MM.1S (cell line): ENCODE measurements around the gene EPHA2.
"Not testable (repeated sequence)": the region's sequence is repeated elsewhere in the genome, so short reads cannot be mapped to it uniquely, and the experiment has no call there.

Experiments
- DNase-seq: peaks from one replicate; pipeline ENCODE4 v3.0.0-alpha.2; 2015
- H2AFZ ChIP-seq: fragments of 300-600 bp; sonication (generic); 2 replicates; pipeline ENCODE4 v1.6.0; 2016; ENCODE audit warnings: antibody characterized with exemption, low read length
- H3F3A ChIP-seq: fragments of 300-600 bp; sonication (generic); 2 replicates; pipeline ENCODE4 v1.6.1; 2016; ENCODE audit warnings: mild to moderate bottlenecking, antibody characterized with exemption, low read length, moderate library complexity, mixed read lengths; ENCODE audit not compliant: insufficient read depth
- H3K27ac ChIP-seq: fragments of 300-600 bp; sonication (generic); 2 replicates; pipeline ENCODE4 v1.5.1; 2016; ENCODE audit warnings: mild to moderate bottlenecking, low read length
- H3K27me3 ChIP-seq: fragments of 300-600 bp; sonication (generic); replicated peaks from 2 replicates; pipeline ENCODE4 v1.6.0; 2016; ENCODE audit warnings: low read length; ENCODE audit not compliant: insufficient read depth
- H3K36me3 ChIP-seq: fragments of 300-600 bp; sonication (generic); replicated peaks from 2 replicates; pipeline ENCODE4 v1.6.1; 2016; ENCODE audit warnings: mild to moderate bottlenecking, low read length, mixed read lengths; ENCODE audit not compliant: insufficient read depth
- H3K4me1 ChIP-seq: fragments of 300-600 bp; sonication (generic); 2 replicates; pipeline ENCODE4 v1.6.1; 2016; ENCODE audit warnings: low read length, mixed read lengths
- H3K4me2 ChIP-seq: fragments of 300-600 bp; sonication (generic); 2 replicates; pipeline ENCODE4 v1.6.0; 2016; ENCODE audit warnings: low read depth, low read length
- H3K4me3 ChIP-seq: fragments of 300-600 bp; sonication (generic); 2 replicates; pipeline ENCODE4 v1.5.1; 2016; ENCODE audit warnings: low read length, mixed read lengths
- H3K79me2 ChIP-seq: fragments of 300-600 bp; sonication (generic); 2 replicates; pipeline ENCODE4 v1.6.1; 2016; ENCODE audit warnings: mixed run types, low read length, mixed read lengths
- H3K9ac ChIP-seq: fragments of 300-600 bp; sonication (generic); 2 replicates; pipeline ENCODE4 v1.6.1; 2016; ENCODE audit warnings: low read length, mixed read lengths
- H3K9me2 ChIP-seq: fragments of 300-600 bp; sonication (generic); replicated peaks from 2 replicates; pipeline ENCODE4 v1.6.1; 2016; ENCODE audit warnings: mild to moderate bottlenecking, low read length, mixed read lengths; ENCODE audit not compliant: insufficient read depth
- H3K9me3 ChIP-seq: fragments of 300-600 bp; sonication (generic); replicated peaks from 2 replicates; pipeline ENCODE4 v1.6.1; 2016; ENCODE audit warnings: mild to moderate bottlenecking, low read length, mixed read lengths; ENCODE audit not compliant: insufficient read depth
- H4K20me1 ChIP-seq: fragments of 300-600 bp; sonication (generic); 2 replicates; pipeline ENCODE4 v1.6.1; 2016; ENCODE audit warnings: mild to moderate bottlenecking, low read length, moderate library complexity, mixed read lengths; ENCODE audit not compliant: insufficient read depth
- EZH2 ChIP-seq: fragments of 300-600 bp; sonication (generic); optimal IDR thresholded peaks from 2 replicates; pipeline ENCODE3; 2017; ENCODE audit warnings: low read depth, mild to moderate bottlenecking, antibody characterized with exemption, low read length, mixed read lengths
- EZH2phosphoT487 ChIP-seq: fragments of 300-600 bp; sonication (generic); IDR thresholded peaks from 2 replicates; pipeline ENCODE4 v1.6.1; 2018; ENCODE audit warnings: antibody characterized with exemption, low read length
- TF ChIP-seq, protein P1 (sequence below): fragments of 300-600 bp; sonication (generic); IDR thresholded peaks from 2 replicates; pipeline ENCODE4 v1.5.1; 2016; ENCODE audit warnings: antibody characterized with exemption, low read length, mixed read lengths

EPHA2 gene

GRCh38 chr1:16196874-16197273 lies 41.0 kb upstream of the EPHA2 start:
- Histone ChIP-seq H2AFZ (no peak overlapping the region), H4K20me1 (no peaks in the 10 kb centered on the region), H3K4me2 (no peak overlapping the region), H3K9me2 (no peaks in the 10 kb centered on the region), H3F3A (no peaks in the 10 kb centered on the region), H3K4me1 (no peaks in the 10 kb centered on the region), H3K9me3 (no peaks in the 10 kb centered on the region), H3K36me3 (no peaks in the 10 kb centered on the region), H3K9ac (no peak overlapping the region), H3K4me3 (no peak overlapping the region), H3K79me2 (no peaks in the 10 kb centered on the region), H3K27ac (no peak overlapping the region), H3K27me3 (0 out of 2 replicates have a peak, but pooled peaks cover 4% of the 10 kb centered on the region)
- no peak for DNase-seq
- TF ChIP-seq, protein P1, sequence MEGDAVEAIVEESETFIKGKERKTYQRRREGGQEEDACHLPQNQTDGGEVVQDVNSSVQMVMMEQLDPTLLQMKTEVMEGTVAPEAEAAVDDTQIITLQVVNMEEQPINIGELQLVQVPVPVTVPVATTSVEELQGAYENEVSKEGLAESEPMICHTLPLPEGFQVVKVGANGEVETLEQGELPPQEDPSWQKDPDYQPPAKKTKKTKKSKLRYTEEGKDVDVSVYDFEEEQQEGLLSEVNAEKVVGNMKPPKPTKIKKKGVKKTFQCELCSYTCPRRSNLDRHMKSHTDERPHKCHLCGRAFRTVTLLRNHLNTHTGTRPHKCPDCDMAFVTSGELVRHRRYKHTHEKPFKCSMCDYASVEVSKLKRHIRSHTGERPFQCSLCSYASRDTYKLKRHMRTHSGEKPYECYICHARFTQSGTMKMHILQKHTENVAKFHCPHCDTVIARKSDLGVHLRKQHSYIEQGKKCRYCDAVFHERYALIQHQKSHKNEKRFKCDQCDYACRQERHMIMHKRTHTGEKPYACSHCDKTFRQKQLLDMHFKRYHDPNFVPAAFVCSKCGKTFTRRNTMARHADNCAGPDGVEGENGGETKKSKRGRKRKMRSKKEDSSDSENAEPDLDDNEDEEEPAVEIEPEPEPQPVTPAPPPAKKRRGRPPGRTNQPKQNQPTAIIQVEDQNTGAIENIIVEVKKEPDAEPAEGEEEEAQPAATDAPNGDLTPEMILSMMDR: no peak
- TF ChIP-seq EZH2phosphoT487 (no peak), EZH2 (no peak)

DNA sequence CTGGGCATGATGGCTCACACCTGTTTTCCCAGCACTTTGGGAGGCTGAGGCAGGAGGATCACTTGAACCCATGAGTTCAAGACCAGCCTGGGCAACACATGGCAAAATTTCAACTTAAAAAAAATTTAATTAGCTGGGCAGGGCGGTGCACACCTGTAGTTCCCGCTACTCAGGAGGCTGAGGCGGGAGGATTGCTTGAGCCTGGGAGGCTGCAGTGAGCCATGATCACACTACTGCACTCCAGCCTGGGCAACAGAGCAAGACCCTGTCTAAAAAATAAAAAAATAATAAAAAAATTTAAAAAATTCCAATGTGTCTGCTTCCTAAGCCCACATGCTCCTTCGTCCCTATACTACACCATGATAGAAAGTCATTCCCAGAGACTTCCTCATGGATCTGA lies 40.3 kb upstream of the EPHA2 start:
- not testable (repeated sequence) for H3K4me2 ChIP-seq, H3K9me3 ChIP-seq, H3K27ac ChIP-seq, H3K79me2 ChIP-seq, H3K4me1 ChIP-seq, H3K27me3 ChIP-seq, H3K9me2 ChIP-seq, DNase-seq, H3K9ac ChIP-seq, H3K36me3 ChIP-seq, H2AFZ ChIP-seq, H3F3A ChIP-seq, H3K4me3 ChIP-seq, H4K20me1 ChIP-seq

GRCh38 chr1:16195518-16195905 lies 39.6 kb upstream of the EPHA2 start:
- H3K27ac ChIP-seq: no peak overlapping the region
- H3K27me3 ChIP-seq: peaks cover 9% of the 10 kb centered on the region
- no peaks in the 10 kb centered on the region for H3F3A ChIP-seq
- H3K4me2 ChIP-seq: no peak overlapping the region
- no peaks in the 10 kb centered on the region for H3K36me3 ChIP-seq
- no peak overlapping the region for H3K9ac ChIP-seq
- TF ChIP-seq EZH2: no peak
- H4K20me1 ChIP-seq: no peaks in the 10 kb centered on the region
- no peaks in the 10 kb centered on the region for H3K4me1 ChIP-seq
- H3K9me2 ChIP-seq: no peaks in the 10 kb centered on the region
- H2AFZ ChIP-seq: no peak overlapping the region
- H3K79me2 ChIP-seq: no peaks in the 10 kb centered on the region
- no peaks in the 10 kb centered on the region for H3K9me3 ChIP-seq
- H3K4me3 ChIP-seq: no peak overlapping the region
- no peak for DNase-seq

GRCh38 chr1:16191916-16192546 lies 36.2 kb upstream of the EPHA2 start:
- Histone ChIP-seq H3K9me3 (no peaks in the 10 kb centered on the region), H3K4me1 (no peaks in the 10 kb centered on the region), H3K9ac (no peak overlapping the region), H3K36me3 (no peaks in the 10 kb centered on the region), H3K27ac (no peak overlapping the region), H4K20me1 (no peaks in the 10 kb centered on the region), H3F3A (no peaks in the 10 kb centered on the region), H3K4me2 (no peak overlapping the region), H3K27me3 (peaks cover 24% of the 10 kb centered on the region), H3K4me3 (no peak overlapping the region), H3K79me2 (no peaks in the 10 kb centered on the region), H3K9me2 (no peaks in the 10 kb centered on the region), H2AFZ (no peak overlapping the region)
- DNase-seq: no peak
- no peak for TF ChIP-seq EZH2phosphoT487
- TF ChIP-seq, protein P1: no peak
